CD14-positive monocyte (primary cell): ENCODE results near the gene PSTPIP1. TPM values are rescaled to one million over a fixed set of nuclear protein-coding genes. Genes with fewer than 3 reads are reported as not detected.

Source experiments
- DNase-seq, 3 donors: peaks; one replicate each; pipeline ENCODE4 v3.0.0-alpha.2; 2011 to 2022
- H2AFZ ChIP-seq: 2 replicates; pipeline ENCODE4 v1.6.0; 2012; ENCODE audit warnings: mild to moderate bottlenecking, low read depth, low read length, inconsistent platforms; ENCODE audit not compliant: insufficient read depth, poor library complexity, severe bottlenecking
- H3K27ac ChIP-seq, 2 donors: 1 replicate in 1 of 2; 2 replicates in 1 of 2; pipeline ENCODE4 v1.5.1; 2012 to 2013; ENCODE audit warnings: low read length in 2 of 2, control low read depth in 1 of 2, inconsistent platforms in 1 of 2, low read depth in 1 of 2, mild to moderate bottlenecking in 1 of 2
- H3K27me3 ChIP-seq, 2 donors: one replicate each; pipeline versions ENCODE4 v1.6.0 to v1.6.1; 2011 to 2013; ENCODE audit warnings: low read length in 2 of 2; ENCODE audit not compliant: control insufficient read depth in 2 of 2, insufficient read depth in 2 of 2
- H3K36me3 ChIP-seq, 2 donors: replicated peaks in 1 of 2; 1 replicate in 1 of 2; 2 replicates in 1 of 2; pipeline versions ENCODE4 v1.5.1 to v1.6.1; 2012 to 2013; ENCODE audit warnings: low read length in 2 of 2, control low read depth in 1 of 2, inconsistent platforms in 1 of 2, mild to moderate bottlenecking in 1 of 2; ENCODE audit not compliant: insufficient read depth in 2 of 2, control insufficient read depth in 1 of 2
- H3K4me1 ChIP-seq, 2 donors: 1 replicate in 1 of 2; 2 replicates in 1 of 2; pipeline versions ENCODE4 v1.5.1 to v1.6.1; 2012 to 2013; ENCODE audit warnings: low read length in 2 of 2, control low read depth in 1 of 2, inconsistent platforms in 1 of 2, mild to moderate bottlenecking in 1 of 2, moderate library complexity in 1 of 2; ENCODE audit not compliant: insufficient read depth in 2 of 2, control insufficient read depth in 1 of 2
- H3K4me2 ChIP-seq: replicated peaks from 2 replicates; pipeline ENCODE3; 2012; ENCODE audit warnings: low read length, moderate library complexity, mild to moderate bottlenecking; ENCODE audit not compliant: poor library complexity, severe bottlenecking; ENCODE audit errors: extremely low read depth
- H3K4me3 ChIP-seq, 3 experiments: fragments of 200-600 bp in 1 of 3; sonication (generic) in 1 of 3; replicated peaks in 1 of 3; 1 replicate in 2 of 3; 2 replicates in 1 of 3; pipeline ENCODE4 v1.5.1; 2011 to 2013; ENCODE audit warnings: low read length in 3 of 3, mild to moderate bottlenecking in 3 of 3, control low read depth in 2 of 3, low read depth in 2 of 3, inconsistent platforms in 1 of 3, moderate library complexity in 1 of 3
- H3K79me2 ChIP-seq: 2 replicates; pipeline ENCODE4 v1.6.0; 2012; ENCODE audit warnings: mild to moderate bottlenecking, control low read depth, inconsistent platforms, low read length, moderate library complexity; ENCODE audit not compliant: insufficient read depth
- H3K9ac ChIP-seq: 2 replicates; pipeline ENCODE4 v1.6.0; 2017; ENCODE audit warnings: low read length, mild to moderate bottlenecking; ENCODE audit not compliant: insufficient read depth, poor library complexity, severe bottlenecking
- H3K9me3 ChIP-seq, 2 donors: replicated peaks in 1 of 2; 1 replicate in 1 of 2; 2 replicates in 1 of 2; pipeline versions ENCODE4 v1.5.1 to v1.6.1; 2012 to 2013; ENCODE audit warnings: low read length in 2 of 2, control low read depth in 1 of 2; ENCODE audit not compliant: control insufficient read depth in 1 of 2, insufficient read depth in 1 of 2
- H4K20me1 ChIP-seq: 2 replicates; pipeline ENCODE4 v1.6.0; 2012; ENCODE audit warnings: mild to moderate bottlenecking, low read length, control low read depth, moderate library complexity; ENCODE audit not compliant: insufficient read depth
- H3K27ac Mint-ChIP-seq, 7 donors: one replicate each; pipeline ENCODE4 v1.8.0; 2020; ENCODE audit warnings: mild to moderate bottlenecking in 7 of 7, mixed read lengths in 7 of 7, moderate library complexity in 6 of 7, inconsistent platforms in 2 of 7
- H3K27me3 Mint-ChIP-seq, 3 donors: one replicate each; pipeline ENCODE4 v1.8.0; 2021 to 2022; ENCODE audit warnings: low read depth in 3 of 3, mild to moderate bottlenecking in 3 of 3, mixed read lengths in 3 of 3, moderate library complexity in 3 of 3, inconsistent platforms in 1 of 3
- H3K36me3 Mint-ChIP-seq, 2 donors: one replicate each; pipeline ENCODE4 v1.8.0; 2020; ENCODE audit warnings: mixed read lengths in 2 of 2, inconsistent platforms in 1 of 2, mild to moderate bottlenecking in 1 of 2
- H3K4me1 Mint-ChIP-seq: one replicate; pipeline ENCODE4 v1.8.0; 2020; ENCODE audit warnings: mild to moderate bottlenecking, mixed read lengths
- H3K4me3 Mint-ChIP-seq, 2 donors: one replicate each; pipeline ENCODE4 v1.8.0; 2020; ENCODE audit warnings: mild to moderate bottlenecking in 2 of 2, mixed read lengths in 2 of 2, moderate library complexity in 1 of 2
- H3K9me3 Mint-ChIP-seq, 7 donors: one replicate each; pipeline ENCODE4 v1.8.0; 2020 to 2022; ENCODE audit warnings: mixed read lengths in 7 of 7, mild to moderate bottlenecking in 6 of 7, moderate library complexity in 6 of 7, inconsistent platforms in 2 of 7
- CTCF ChIP-seq: fragments of 200-600 bp; IDR thresholded peaks from one replicate; pipeline ENCODE4 v1.8.0; 2022; ENCODE audit warnings: antibody characterized with exemption, mild to moderate bottlenecking
- WGBS: methylation state at CpG from one replicate; pipeline ENCODE4 v1.1.5; 2013; ENCODE audit warnings: missing lambda C conversion rate; ENCODE audit not compliant: insufficient coverage; 5-methylcytosine and 5-hydroxymethylcytosine counted together
- intact Hi-C, 2 donors: fragments of 100-400 bp; cut with micrococcal nuclease; formaldehyde crosslinking; loops; one replicate each; pipeline versions ENCODE4 v1.15.0 to v1.15.1; 2023
- polyA plus RNA-seq, 3 donors: library from polyadenylated mRNA; depleted of rRNA in 1 of 3; unstranded in 2 of 3; stranded (reverse) in 1 of 3; fragments of 300-500 nt in 2 of 3; fragments of >200 nt in 1 of 3; fragmentation: Illumina TruSeq in 2 of 3; gene quantifications; 1 replicate in 2 of 3; 2 replicates in 1 of 3; pipeline ENCODE4 v1.2.3, GENCODE V29; 2012 to 2021

Gene PSTPIP1
- polyA plus RNA-seq, 3 donors = 85.9 to 183 (median 86.8) TPM

GRCh38 chr15:76991741-76992645, 2.9 kb upstream of the PSTPIP1 start:
- 29% methylated on average over 7 of the region's 9 CpGs for WGBS
- H3K9me3 Mint-ChIP-seq = peaks cover 0 to 2% (median 0%) of the 10 kb centered on the region in 7 donors
- Histone ChIP-seq H4K20me1 (peaks cover 17% of the 10 kb centered on the region), H3K4me3 (peak overlapping the region in 1 of 3 experiments; percentile 94), H3K79me2 (peaks cover 60% of the 10 kb centered on the region), H2AFZ (peak overlapping the region; percentile 43), H3K4me2 (peak overlapping the region; percentile 84), H3K27ac (peak overlapping the region; percentile 49 to 91), H3K27me3 (no peaks in the 10 kb centered on the region), H3K9ac (peak overlapping the region; percentile 10), H3K9me3 (no peaks in the 10 kb centered on the region), H3K36me3 (peaks cover 0 to 1% of the 10 kb centered on the region in 2 donors), H3K4me1 (peaks cover 96 to 99% of the 10 kb centered on the region in 2 donors)
- H3K4me1 Mint-ChIP-seq = peaks cover 93% of the 10 kb centered on the region
- TF ChIP-seq CTCF = no peak
- peak overlapping the region; percentile 83 to 99 (median 90) for H3K27ac Mint-ChIP-seq
- peak; percentile 56 to 89 (median 83) for DNase-seq
- intact Hi-C loops = loop anchor here in 1 of 2 donors (10.0 kb wide), 1 partner anchor 73 kb away; no protein-coding TSS in a partner anchor
- H3K4me3 Mint-ChIP-seq = peak overlapping the region in 1 of 2 donors; percentile 41
- peaks cover 0 to 6% of the 10 kb centered on the region in 2 donors for H3K36me3 Mint-ChIP-seq
- H3K27me3 Mint-ChIP-seq = peaks cover 0 to 7% (median 0%) of the 10 kb centered on the region in 3 donors

GRCh38 chr15:76993114-76993725, 1.7 kb upstream of the PSTPIP1 start:
- no peaks in the 10 kb centered on the region for H3K27me3 ChIP-seq
- Mint-ChIP-seq H3K27ac (peak overlapping the region; percentile 88 to 99 (median 95)), H3K27me3 (peaks cover 0 to 7% (median 0%) of the 10 kb centered on the region in 3 donors), H3K4me1 (peaks cover 93% of the 10 kb centered on the region), H3K36me3 (peaks cover 6 to 14% of the 10 kb centered on the region in 2 donors), H3K4me3 (peak overlapping the region; percentile 74 to 82), H3K9me3 (peaks cover 0 to 2% (median 0%) of the 10 kb centered on the region in 7 donors)
- peaks cover 29% of the 10 kb centered on the region for H4K20me1 ChIP-seq
- H3K4me1 ChIP-seq = peaks cover 96 to 99% of the 10 kb centered on the region in 2 donors
- H3K4me3 ChIP-seq = peak overlapping the region in 1 of 3 experiments; percentile 94
- H2AFZ ChIP-seq = no peak overlapping the region
- DNase-seq = no peak
- 58% methylated on average over 2 of the region's 6 CpGs for WGBS
- peaks cover 0 to 3% of the 10 kb centered on the region in 2 donors for H3K36me3 ChIP-seq
- H3K27ac ChIP-seq = peak overlapping the region; percentile 55 to 91
- peak overlapping the region; percentile 84 for H3K4me2 ChIP-seq
- TF ChIP-seq CTCF = no peak
- H3K9ac ChIP-seq = peak overlapping the region; percentile 4
- peaks cover 65% of the 10 kb centered on the region for H3K79me2 ChIP-seq
- no peaks in the 10 kb centered on the region for H3K9me3 ChIP-seq
- intact Hi-C loops = loop anchor here in 1 of 2 donors (10.0 kb wide), 1 partner anchor 72 kb away; no protein-coding TSS in a partner anchor
